ENCODE results near the gene EZH1.
"Not testable (repeated sequence)": the region's sequence is repeated elsewhere in the genome, so short reads cannot be mapped to it uniquely, and the experiment has no call there.

EZH1 gene

GRCh38 chr17:42772945-42773289 lies 28.1 kb upstream of the EZH1 start:
- DNase-seq (ENCODE audit: low read depth in 2 of 2), result no peak

- DNase-seq (ENCODE audit: low read depth in 2 of 2), result not testable (repeated sequence)
These were observed 25.1 kb upstream of the EZH1 start for GRCh38 chr17:42769964-42770363.

- not testable (repeated sequence) for DNase-seq (ENCODE audit: low read depth in 2 of 2)
These were observed 23.2 kb upstream of the EZH1 start for GRCh38 chr17:42768006-42768405.

GRCh38 chr17:42767512-42767911 lies 22.7 kb upstream of the EZH1 start:
- DNase-seq (ENCODE audit: low read depth in 2 of 2), result no peak

- no peak for DNase-seq (ENCODE audit: low read depth in 2 of 2)
These were observed 21.3 kb upstream of the EZH1 start for GRCh38 chr17:42766124-42766523.

- DNase-seq (ENCODE audit: low read depth in 2 of 2), result no peak
These were observed 16.8 kb upstream of the EZH1 start for GRCh38 chr17:42761638-42762037.

- no peak for DNase-seq (ENCODE audit: low read depth in 2 of 2)
These were observed 16.1 kb upstream of the EZH1 start, which contains the start of gene RAMP2 for GRCh38 chr17:42760652-42761581. Gene RAMP2, plus strand, starts transcription at chr17:42761227. Its CDS starts 35 bp downstream, at chr17:42761262.

GRCh38 chr17:42759982-42760651 lies 15.3 kb upstream of the EZH1 start:
- DNase-seq (ENCODE audit: low read depth in 2 of 2), result no peak

GRCh38 chr17:42754782-42755181 lies 9.9 kb upstream of the EZH1 start:
- DNase-seq (ENCODE audit: low read depth in 2 of 2), result no peak

GRCh38 chr17:42751628-42752027 lies 6.8 kb upstream of the EZH1 start:
- no peak for DNase-seq (ENCODE audit: low read depth in 2 of 2)

GRCh38 chr17:42750739-42751344 lies 6.0 kb upstream of the EZH1 start:
- no peak for DNase-seq (ENCODE audit: low read depth in 2 of 2)

- no peak for DNase-seq (ENCODE audit: low read depth in 2 of 2)
These were observed 4.3 kb upstream of the EZH1 start for GRCh38 chr17:42748908-42749798.

GRCh38 chr17:42748202-42748907 lies 3.5 kb upstream of the EZH1 start:
- no peak for DNase-seq (ENCODE audit: low read depth in 2 of 2)

- peak; percentile 65 to 66 for DNase-seq (ENCODE audit: low read depth in 2 of 2)
These were observed 496 bp downstream of the EZH1 start for GRCh38 chr17:42744283-42744805.

GRCh38 chr17:42743595-42744282 lies 1.1 kb downstream of the EZH1 start:
- no peak for DNase-seq (ENCODE audit: low read depth in 2 of 2)

- DNase-seq (ENCODE audit: low read depth in 2 of 2), result not testable (repeated sequence)
These were observed 1.9 kb downstream of the EZH1 start for GRCh38 chr17:42742916-42743315.

- no peak for DNase-seq (ENCODE audit: low read depth in 2 of 2)
These were observed 4.1 kb downstream of the EZH1 start for GRCh38 chr17:42740699-42741098.

- DNase-seq (ENCODE audit: low read depth in 2 of 2), result no peak
These were observed 19.7 kb downstream of the EZH1 start for GRCh38 chr17:42725143-42725542.

- DNase-seq (ENCODE audit: low read depth in 2 of 2), result no peak
These were observed 21.2 kb downstream of the EZH1 start for GRCh38 chr17:42723636-42724035.

GRCh38 chr17:42720996-42721583 lies 23.8 kb downstream of the EZH1 start:
- DNase-seq (ENCODE audit: low read depth in 2 of 2), result no peak
